HEK293 (cell line): ENCODE measurements around the gene PIP4K2B.

Experiments
- EGR2 ChIP-seq: fragments of 450-650 bp; formaldehyde crosslinking; IDR thresholded peaks from 2 replicates; pipeline ENCODE4 v1.5.1; 2016; ENCODE audit warnings: low read depth, missing biosample characterization, missing genetic modification characterization
- GLIS1 ChIP-seq: fragments of 450-650 bp; formaldehyde crosslinking; IDR thresholded peaks from 2 replicates; pipeline ENCODE4 v1.5.1; 2016; ENCODE audit warnings: missing biosample characterization, missing genetic modification characterization
- GLIS2 ChIP-seq: fragments of 450-650 bp; formaldehyde crosslinking; IDR thresholded peaks from 2 replicates; pipeline ENCODE4 v1.5.1; 2016; ENCODE audit warnings: missing biosample characterization, missing genetic modification characterization
- PRDM1 ChIP-seq: fragments of 450-650 bp; formaldehyde crosslinking; IDR thresholded peaks from 2 replicates; pipeline ENCODE4; 2016; ENCODE audit warnings: missing biosample characterization, missing genetic modification characterization
- SETDB1 ChIP-seq: IDR thresholded peaks from one replicate; pipeline ENCODE4 v1.6.1; 2017; ENCODE audit warnings: mild to moderate bottlenecking, low read length, moderate library complexity, mixed read lengths; ENCODE audit not compliant: insufficient read length
- SP7 ChIP-seq: fragments of 450-650 bp; formaldehyde crosslinking; IDR thresholded peaks from 2 replicates; pipeline ENCODE4 v1.5.1; 2016; ENCODE audit warnings: missing biosample characterization, missing genetic modification characterization
- ZBTB48 ChIP-seq: fragments of 450-650 bp; formaldehyde crosslinking; IDR thresholded peaks from 2 replicates; pipeline ENCODE4 v1.5.1; 2016; ENCODE audit warnings: missing biosample characterization, missing genetic modification characterization
- ZEB2 ChIP-seq: fragments of 450-650 bp; formaldehyde crosslinking; IDR thresholded peaks from 2 replicates; pipeline ENCODE4 v1.5.1; 2016; ENCODE audit warnings: missing biosample characterization, missing genetic modification characterization
- ZFHX2 ChIP-seq: fragments of 450-650 bp; formaldehyde crosslinking; conservative IDR thresholded peaks from 2 replicates; pipeline ENCODE4 v1.5.1; 2016; ENCODE audit warnings: missing biosample characterization, missing genetic modification characterization
- ZFP69B ChIP-seq: fragments of 450-650 bp; formaldehyde crosslinking; IDR thresholded peaks from 2 replicates; pipeline ENCODE4 v1.5.1; 2016; ENCODE audit warnings: missing biosample characterization, missing genetic modification characterization
- ZNF16 ChIP-seq: fragments of 450-650 bp; formaldehyde crosslinking; IDR thresholded peaks from 2 replicates; pipeline ENCODE4 v1.5.1; 2016; ENCODE audit warnings: low read depth, missing biosample characterization, missing genetic modification characterization
- ZNF19 ChIP-seq: fragments of 450-650 bp; formaldehyde crosslinking; IDR thresholded peaks from 2 replicates; pipeline ENCODE4; 2016; ENCODE audit warnings: missing biosample characterization, missing genetic modification characterization, low read depth
- ZNF211 ChIP-seq: fragments of 450-650 bp; formaldehyde crosslinking; IDR thresholded peaks from 2 replicates; pipeline ENCODE4 v1.5.1; 2016; ENCODE audit warnings: low read depth, missing biosample characterization, missing genetic modification characterization
- ZNF24 ChIP-seq: fragments of 450-650 bp; formaldehyde crosslinking; IDR thresholded peaks from 2 replicates; pipeline ENCODE4 v1.5.1; 2016; ENCODE audit warnings: missing biosample characterization, missing genetic modification characterization
- ZNF555 ChIP-seq: fragments of 450-650 bp; formaldehyde crosslinking; conservative IDR thresholded peaks from 2 replicates; pipeline ENCODE4 v1.5.1; 2017; ENCODE audit warnings: missing biosample characterization, mild to moderate bottlenecking, missing genetic modification characterization, inconsistent platforms
- ZNF600 ChIP-seq: fragments of 450-650 bp; formaldehyde crosslinking; IDR thresholded peaks from 2 replicates; pipeline ENCODE4 v1.5.1; 2016; ENCODE audit warnings: missing biosample characterization, missing genetic modification characterization
- ZNF76 ChIP-seq: fragments of 450-650 bp; formaldehyde crosslinking; IDR thresholded peaks from 2 replicates; pipeline ENCODE4; 2016; ENCODE audit warnings: low read depth, missing biosample characterization, missing genetic modification characterization, borderline replicate concordance
- ZSCAN30 ChIP-seq: fragments of 450-650 bp; IDR thresholded peaks from 2 replicates; pipeline ENCODE4 v1.5.1; 2018; ENCODE audit warnings: missing biosample characterization, mild to moderate bottlenecking, missing genetic modification characterization, moderate library complexity
- ZXDB ChIP-seq: fragments of 450-650 bp; formaldehyde crosslinking; IDR thresholded peaks from 2 replicates; pipeline ENCODE4 v1.5.1; 2016; ENCODE audit warnings: missing biosample characterization, missing genetic modification characterization
- TF ChIP-seq, protein P1 (sequence below): fragments of 450-650 bp; formaldehyde crosslinking; IDR thresholded peaks from 2 replicates; pipeline ENCODE4 v1.5.1; 2016; ENCODE audit warnings: missing biosample characterization, missing genetic modification characterization
- TF ChIP-seq, protein P2 (sequence below): fragments of 450-650 bp; formaldehyde crosslinking; IDR thresholded peaks from 2 replicates; pipeline ENCODE4 v1.5.1; 2017; ENCODE audit warnings: missing biosample characterization, missing genetic modification characterization

Gene PIP4K2B

DNA sequence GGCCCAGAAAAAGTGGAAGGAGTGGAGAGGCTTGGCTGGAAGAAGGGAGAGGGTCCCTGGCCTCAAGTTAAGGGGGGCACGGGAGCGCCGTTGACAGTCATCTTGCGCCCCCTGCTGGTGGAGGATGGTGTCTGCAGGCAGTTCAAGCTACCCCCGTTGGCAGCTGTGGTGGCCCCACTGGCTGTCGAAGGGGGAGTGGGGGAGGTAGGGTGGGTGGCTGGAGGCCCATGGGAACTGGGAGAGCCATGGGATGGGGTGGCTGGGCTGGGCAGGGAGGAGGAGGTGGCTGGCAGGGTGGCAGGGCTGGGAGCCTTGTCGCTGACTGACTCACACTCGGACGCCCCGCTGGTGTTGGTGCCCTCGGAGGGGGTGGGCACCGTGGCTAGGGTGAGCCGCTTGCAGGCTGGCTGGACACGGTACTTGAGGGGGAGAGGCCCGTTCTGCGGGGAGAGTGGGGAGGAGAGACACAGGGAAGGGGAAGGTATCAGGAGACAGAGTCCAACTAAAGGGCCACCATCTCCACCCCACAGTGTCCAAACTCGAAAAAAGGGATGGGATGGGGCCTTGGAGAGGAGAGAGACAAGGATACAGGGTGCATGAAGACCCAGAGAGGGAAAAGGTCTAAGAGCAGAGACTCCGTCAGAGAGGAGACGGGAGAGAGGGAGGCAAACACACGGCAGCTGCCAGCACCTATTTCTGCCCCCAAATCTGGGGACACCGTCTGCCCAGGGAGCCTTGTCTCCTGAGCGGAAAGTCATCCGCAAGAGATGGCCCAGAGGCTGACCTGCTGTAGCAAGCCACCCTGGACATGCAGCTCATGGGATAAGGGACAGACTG is 64.0 kb downstream of the PIP4K2B start (continued):
- TF ChIP-seq, protein P1, sequence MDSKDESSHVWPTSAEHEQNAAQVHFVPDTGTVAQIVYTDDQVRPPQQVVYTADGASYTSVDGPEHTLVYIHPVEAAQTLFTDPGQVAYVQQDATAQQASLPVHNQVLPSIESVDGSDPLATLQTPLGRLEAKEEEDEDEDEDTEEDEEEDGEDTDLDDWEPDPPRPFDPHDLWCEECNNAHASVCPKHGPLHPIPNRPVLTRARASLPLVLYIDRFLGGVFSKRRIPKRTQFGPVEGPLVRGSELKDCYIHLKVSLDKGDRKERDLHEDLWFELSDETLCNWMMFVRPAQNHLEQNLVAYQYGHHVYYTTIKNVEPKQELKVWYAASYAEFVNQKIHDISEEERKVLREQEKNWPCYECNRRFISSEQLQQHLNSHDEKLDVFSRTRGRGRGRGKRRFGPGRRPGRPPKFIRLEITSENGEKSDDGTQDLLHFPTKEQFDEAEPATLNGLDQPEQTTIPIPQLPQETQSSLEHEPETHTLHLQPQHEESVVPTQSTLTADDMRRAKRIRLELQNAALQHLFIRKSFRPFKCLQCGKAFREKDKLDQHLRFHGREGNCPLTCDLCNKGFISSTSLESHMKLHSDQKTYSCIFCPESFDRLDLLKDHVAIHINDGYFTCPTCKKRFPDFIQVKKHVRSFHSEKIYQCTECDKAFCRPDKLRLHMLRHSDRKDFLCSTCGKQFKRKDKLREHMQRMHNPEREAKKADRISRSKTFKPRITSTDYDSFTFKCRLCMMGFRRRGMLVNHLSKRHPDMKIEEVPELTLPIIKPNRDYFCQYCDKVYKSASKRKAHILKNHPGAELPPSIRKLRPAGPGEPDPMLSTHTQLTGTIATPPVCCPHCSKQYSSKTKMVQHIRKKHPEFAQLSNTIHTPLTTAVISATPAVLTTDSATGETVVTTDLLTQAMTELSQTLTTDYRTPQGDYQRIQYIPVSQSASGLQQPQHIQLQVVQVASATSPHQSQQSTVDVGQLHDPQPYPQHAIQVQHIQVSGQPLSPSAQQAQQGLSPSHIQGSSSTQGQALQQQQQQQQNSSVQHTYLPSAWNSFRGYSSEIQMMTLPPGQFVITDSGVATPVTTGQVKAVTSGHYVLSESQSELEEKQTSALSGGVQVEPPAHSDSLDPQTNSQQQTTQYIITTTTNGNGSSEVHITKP: peak; percentile 45
- TF ChIP-seq GLIS2 (peak; percentile 97), ZNF16 (no peak), ZNF555 (tag by site-specific recombination) (no peak), ZEB2 (tag by site-specific recombination) (peak; percentile 55; the same call in 1 of the 2 replicates), ZFP69B (peak; percentile 95), ZNF76 (tag by site-specific recombination) (no peak), ZXDB (tag by site-specific recombination) (no peak), ZNF19 (tag by site-specific recombination) (no peak), ZNF211 (tag by site-specific recombination) (no peak), ZNF600 (0 out of 2 replicates have a peak, but pooled peaks have one; percentile 19), GLIS1 (tag by site-specific recombination) (peak; percentile 50), ZSCAN30 (no peak), ZBTB48 (tag by site-specific recombination) (peak; percentile 57; the same call in 1 of the 2 replicates), ZNF24 (no peak), SETDB1 (no peak), EGR2 (tag by site-specific recombination) (peak; percentile 91), SP7 (0 out of 2 replicates have a peak, but pooled peaks have one; percentile 33), PRDM1 (tag by site-specific recombination) (no peak), ZFHX2 (peak; percentile 88)
- TF ChIP-seq, protein P2, sequence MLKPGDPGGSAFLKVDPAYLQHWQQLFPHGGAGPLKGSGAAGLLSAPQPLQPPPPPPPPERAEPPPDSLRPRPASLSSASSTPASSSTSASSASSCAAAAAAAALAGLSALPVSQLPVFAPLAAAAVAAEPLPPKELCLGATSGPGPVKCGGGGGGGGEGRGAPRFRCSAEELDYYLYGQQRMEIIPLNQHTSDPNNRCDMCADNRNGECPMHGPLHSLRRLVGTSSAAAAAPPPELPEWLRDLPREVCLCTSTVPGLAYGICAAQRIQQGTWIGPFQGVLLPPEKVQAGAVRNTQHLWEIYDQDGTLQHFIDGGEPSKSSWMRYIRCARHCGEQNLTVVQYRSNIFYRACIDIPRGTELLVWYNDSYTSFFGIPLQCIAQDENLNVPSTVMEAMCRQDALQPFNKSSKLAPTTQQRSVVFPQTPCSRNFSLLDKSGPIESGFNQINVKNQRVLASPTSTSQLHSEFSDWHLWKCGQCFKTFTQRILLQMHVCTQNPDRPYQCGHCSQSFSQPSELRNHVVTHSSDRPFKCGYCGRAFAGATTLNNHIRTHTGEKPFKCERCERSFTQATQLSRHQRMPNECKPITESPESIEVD (tag by site-specific recombination): no peak
- TF ChIP-seq, all 188 proteins: peak for 21
